HEK293T (cell line): ENCODE results near the gene MINDY4.

Source experiments
- ARNT ChIP-seq: fragments of 450-650 bp; IDR thresholded peaks from 2 replicates; pipeline ENCODE4 v1.6.1; 2017; ENCODE audit warnings: mild to moderate bottlenecking
- CTBP1 ChIP-seq: fragments of 450-650 bp; IDR thresholded peaks from 2 replicates; pipeline ENCODE4 v1.6.1; 2016; ENCODE audit warnings: borderline replicate concordance
- FOXA1 ChIP-seq: fragments of 450-650 bp; IDR thresholded peaks from 2 replicates; pipeline ENCODE4 v1.6.1; 2016; ENCODE audit warnings: mild to moderate bottlenecking
- FOXM1 ChIP-seq: fragments of 450-650 bp; IDR thresholded peaks from 2 replicates; pipeline ENCODE4 v1.6.1; 2017; ENCODE audit warnings: mild to moderate bottlenecking, borderline replicate concordance
- HDGF ChIP-seq: fragments of 450-650 bp; IDR thresholded peaks from 2 replicates; pipeline ENCODE4 v1.6.1; 2017; ENCODE audit warnings: antibody characterized with exemption, borderline replicate concordance
- LEF1 ChIP-seq: fragments of 450-650 bp; IDR thresholded peaks from 2 replicates; pipeline ENCODE4 v1.6.1; 2017; ENCODE audit warnings: mild to moderate bottlenecking, borderline replicate concordance
- NFRKB ChIP-seq: fragments of 450-650 bp; IDR thresholded peaks from 2 replicates; pipeline ENCODE4 v1.6.1; 2016; ENCODE audit warnings: mild to moderate bottlenecking, moderate library complexity
- PKNOX1 ChIP-seq: fragments of 450-650 bp; IDR thresholded peaks from 2 replicates; pipeline ENCODE4 v1.6.1; 2016
- SUZ12 ChIP-seq: fragments of 450-650 bp; IDR thresholded peaks from 2 replicates; pipeline ENCODE4 v1.6.1; 2016; ENCODE audit warnings: mild to moderate bottlenecking

- TF ChIP-seq PKNOX1 (no peak), SUZ12 (no peak), HDGF (no peak), LEF1 (no peak), FOXA1 (no peak), FOXM1 (no peak), ARNT (no peak), NFRKB (no peak), CTBP1 (no peak)
These were observed 19.1 kb downstream of the MINDY4 start for GRCh38 chr7:30790356-30790755.
